GM21423 (cell line): ENCODE results near the gene KIF5C.
"Not testable (repeated sequence)": the region's sequence is repeated elsewhere in the genome, so short reads cannot be mapped to it uniquely, and the experiment has no call there.

Experiments
- ATAC-seq: cut with Tn5 transposase; IDR thresholded peaks from one replicate; pipeline ENCODE4 v1.9.1; 2021; ENCODE audit warnings: mild to moderate bottlenecking, moderate library complexity; ENCODE audit not compliant: unreplicated experiment

The KIF5C gene

DNA sequence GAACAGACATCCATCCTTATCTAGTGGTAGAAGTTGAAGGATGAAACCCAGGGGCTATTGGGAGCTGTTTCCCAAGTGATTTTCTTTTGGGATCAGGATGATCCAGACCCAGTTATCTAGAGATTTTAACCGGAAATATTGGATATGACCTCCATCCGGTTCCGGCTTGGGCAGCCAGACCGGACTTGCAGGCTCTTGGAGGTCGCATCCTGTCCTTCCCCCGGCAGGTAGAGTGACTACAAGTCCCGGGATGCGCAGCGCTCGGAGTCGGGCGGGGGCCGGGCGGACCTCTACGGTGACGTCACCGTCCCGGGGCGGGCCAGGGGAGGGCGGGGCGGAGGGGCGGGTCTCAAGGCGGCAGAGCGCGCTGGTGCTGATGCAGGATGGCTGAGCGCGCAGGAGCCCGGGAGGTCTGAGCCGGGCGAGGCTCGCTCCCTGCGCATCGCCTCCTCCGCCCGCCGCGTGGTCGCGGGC is at the start of gene KIF5C:
KIF5C (plus strand) TSS at position 360 of the 474 bp plus-strand sequence. CDS start 391 bp downstream, outside the sequence.
- peak; percentile 95 for ATAC-seq

DNA sequence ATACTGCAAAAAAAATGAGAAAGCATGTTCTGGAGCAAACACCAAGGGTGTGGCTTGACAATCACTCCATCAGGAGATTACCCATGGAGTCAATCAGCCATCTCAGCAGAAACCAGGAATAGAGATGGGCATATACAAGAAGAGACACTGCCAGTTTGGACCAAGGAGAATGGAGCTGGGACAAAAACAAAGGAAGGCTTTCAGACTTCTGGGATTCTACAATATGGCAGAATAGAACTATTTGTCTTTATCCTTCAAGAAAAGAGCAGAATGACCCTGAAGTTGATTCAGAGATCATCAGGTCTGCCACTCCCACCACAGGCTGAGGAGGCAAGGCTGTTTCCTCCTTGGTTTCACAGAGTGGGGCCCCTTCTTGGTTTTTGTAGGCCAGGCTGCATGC is 48.2 kb upstream of the KIF5C start:
- no peak for ATAC-seq

DNA sequence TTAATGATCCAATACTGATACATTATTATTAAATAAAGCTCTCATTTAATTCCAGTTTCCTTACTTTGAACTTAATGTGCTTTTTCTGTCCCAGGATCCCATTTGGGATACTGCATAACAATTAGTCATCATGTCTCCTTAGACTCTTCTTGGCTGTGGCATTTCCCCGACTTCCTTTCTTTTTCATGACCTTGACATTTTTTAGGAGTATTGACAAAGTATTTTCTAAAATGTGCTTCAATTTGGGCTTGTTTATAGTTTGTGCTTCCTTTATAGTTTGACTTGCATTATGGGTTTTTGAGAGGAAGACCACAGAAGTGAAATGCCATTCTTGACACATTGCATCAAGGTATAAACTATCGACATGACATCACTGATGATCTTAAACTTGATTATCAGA is 46.1 kb upstream of the KIF5C start:
- ATAC-seq = no peak

DNA sequence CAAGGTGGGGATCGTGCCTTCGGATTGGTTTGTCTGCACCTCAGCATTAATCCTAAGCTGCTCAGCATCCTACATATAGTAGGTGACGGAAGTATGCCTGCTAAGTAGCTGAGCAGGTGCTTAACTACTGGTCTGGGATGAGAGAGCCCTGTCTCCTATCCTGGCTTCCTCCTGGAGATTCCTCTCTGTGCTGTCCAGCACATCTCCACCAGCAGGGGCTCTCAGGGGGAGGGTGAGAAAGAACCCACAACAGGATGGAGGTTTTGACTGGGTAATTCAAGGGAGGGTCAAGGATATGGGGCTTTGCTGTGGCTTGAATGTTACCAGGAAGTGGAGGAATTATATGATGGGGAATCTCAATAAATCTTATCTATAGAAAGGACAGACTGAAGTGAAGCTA is 45.4 kb upstream of the KIF5C start:
- ATAC-seq = no peak

DNA sequence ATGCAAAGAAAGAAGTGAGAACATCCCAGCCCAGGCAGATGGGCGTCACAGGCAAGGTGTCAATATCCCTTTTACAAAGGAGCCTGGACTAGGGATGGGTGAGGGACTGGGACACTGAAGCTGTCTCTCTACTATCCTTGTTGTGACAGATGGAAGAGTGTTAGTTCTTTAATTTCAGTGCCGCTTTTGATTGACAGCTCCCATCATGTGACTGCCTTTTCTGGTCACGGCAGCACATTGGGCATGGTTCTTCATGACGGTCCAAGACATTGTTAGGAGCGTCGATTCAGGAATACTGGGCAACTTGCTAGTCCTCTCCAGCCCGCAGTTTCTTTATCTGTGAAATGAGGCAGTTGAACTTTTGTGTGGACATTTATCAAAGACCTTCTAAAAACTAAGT is 42.4 kb upstream of the KIF5C start:
- ATAC-seq = no peak

DNA sequence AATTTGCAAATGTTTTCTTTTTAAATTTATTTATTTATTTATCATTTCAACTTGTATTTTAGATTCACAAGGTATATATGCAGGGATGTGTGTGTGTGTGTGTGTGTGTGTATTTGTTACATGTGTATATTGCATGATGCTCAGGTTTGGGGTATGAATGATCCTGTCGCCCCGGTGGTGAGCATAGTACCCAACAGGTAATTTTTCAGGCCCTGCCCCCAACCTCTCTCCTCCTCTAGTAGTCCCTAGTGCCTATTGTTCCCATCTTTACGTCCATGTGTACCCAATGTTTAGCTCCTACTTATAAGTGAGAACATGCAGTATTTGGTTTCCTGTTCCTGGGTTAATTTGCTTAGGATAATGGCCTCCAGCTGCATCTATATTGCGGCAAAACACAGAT is 33.0 kb upstream of the KIF5C start:
- ATAC-seq = no peak

DNA sequence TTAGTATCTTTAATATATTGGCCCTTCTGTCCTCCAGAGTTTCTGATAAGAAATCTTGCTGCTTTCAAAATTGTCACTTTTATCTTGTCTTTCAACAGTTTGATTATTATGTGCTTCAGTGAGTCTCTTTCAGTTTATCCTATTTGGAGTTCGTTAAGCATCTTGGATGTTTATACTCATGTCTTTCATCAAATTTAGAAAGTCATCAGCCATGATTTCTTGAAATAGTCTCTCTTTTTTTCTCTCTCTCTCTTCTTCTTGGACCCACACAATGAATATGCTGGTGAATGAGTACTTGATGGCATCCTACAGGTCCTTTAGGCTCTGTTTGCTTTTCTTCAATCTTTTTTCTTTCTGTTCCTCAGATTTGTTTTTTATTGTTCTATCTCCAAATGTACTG is 26.9 kb upstream of the KIF5C start:
- ATAC-seq = no peak

DNA sequence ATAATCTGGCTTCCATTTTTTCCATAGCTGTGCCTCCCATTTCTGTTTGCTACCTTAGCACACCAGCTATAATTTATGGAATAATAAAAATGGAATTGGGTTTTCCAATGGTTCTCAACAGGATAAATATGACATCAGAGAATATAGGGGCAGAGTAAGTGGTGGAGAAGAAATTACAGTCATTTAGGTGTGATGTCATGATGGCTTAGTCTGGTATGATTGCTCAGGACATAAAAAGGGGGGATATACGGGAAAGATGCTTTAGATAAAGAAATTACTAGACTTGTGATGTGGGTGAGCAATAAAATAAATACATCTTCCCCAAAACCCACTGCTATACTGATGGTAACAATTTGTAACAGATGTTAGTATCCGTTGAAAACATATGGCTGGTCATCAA is 21.6 kb upstream of the KIF5C start:
- ATAC-seq = no peak

DNA sequence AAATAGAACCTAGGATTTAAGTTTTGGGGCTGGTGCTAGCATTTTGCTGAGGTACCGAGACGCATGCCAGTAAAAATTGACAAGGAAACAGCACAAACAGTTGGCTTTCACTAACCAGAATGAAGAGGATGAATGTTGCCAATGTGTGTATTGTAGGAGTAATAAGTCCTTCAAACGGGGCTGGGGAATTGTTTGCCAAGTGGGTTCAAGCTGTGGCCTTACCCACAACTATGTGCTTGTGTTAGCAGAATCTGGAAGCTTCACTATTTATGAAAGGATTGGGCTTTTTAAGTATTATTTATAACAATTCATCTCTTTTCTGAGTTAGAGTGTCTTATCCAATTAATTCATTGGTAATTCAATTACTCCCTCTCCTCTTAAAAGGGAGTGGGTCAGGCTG is 15.0 kb upstream of the KIF5C start:
- ATAC-seq = no peak

DNA sequence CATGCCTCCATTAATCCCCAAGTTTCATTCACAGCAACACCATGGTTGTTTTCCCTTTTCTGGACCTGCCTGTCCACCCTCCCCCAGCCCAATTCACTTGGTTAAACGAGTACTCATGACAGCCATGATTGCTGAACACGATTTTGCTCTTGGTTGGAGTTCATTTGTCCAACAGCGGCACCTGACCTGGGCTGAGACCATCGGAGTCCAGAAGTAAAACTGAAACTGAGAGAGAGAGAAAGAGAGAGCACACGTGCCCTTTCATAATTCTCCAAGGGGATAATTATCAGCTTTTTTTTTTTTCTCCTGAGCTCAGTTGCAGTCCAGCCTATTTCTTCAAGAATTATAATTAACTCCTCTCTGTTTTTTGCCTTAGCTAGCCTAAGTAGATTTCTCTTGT is 13.7 kb upstream of the KIF5C start:
- ATAC-seq = no peak

DNA sequence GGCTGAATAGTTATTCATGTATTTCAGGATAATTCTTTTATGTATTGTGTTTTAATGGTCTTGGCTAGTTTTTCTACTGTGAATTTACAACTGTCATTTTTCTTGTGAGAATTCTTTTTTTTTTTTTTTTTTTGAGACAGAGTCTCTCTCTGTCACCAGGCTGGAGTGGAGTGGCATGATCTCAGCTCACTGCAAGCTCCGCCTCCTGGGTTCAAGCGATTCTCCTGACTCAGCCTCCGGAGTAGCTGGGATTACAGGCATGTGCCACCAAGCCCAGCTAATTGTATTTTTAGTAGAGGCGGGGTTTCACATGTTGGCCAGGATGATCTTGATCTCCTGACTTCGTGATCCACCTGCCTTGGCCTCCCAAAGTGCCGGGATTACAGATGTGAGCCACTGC is 12.5 kb upstream of the KIF5C start:
- ATAC-seq = not testable (repeated sequence)

DNA sequence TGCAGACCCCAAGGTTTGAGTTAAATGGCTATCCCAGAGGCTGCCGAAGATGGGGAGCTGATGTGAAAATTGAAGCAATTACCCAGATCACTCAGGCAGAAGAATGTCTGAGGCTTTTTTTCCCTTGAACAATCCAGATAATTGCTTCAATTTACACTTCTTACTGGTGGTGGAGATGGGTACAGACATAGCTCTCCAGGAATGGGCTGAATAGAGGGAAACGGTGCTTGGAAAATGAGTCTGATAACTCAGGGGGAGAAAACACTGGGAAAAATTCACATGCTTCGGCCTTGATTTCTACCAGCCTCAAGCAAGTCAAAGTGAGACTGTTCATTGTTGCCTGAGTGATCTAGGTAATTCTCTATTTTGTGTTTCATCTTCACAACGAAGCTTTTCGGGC is 9.5 kb upstream of the KIF5C start:
- no peak for ATAC-seq

DNA sequence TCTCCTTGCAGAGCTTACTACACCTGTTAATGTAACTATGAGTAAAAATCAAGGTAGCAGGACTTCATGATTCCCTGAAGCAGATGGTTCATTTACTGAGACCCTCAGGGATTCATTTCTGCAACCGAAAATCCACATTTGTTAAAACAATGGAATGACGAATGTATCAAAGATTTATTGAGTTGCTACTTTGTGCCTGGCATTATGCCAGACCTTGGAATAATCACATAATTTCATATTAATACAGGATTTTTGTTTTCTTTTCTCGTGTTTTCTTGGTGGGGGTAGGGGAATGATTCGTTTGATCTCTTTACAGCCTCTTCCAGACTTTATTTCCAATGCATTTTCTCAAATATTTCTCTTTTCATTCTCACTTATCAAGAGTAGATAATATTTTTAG is 8.9 kb upstream of the KIF5C start:
- no peak for ATAC-seq

DNA sequence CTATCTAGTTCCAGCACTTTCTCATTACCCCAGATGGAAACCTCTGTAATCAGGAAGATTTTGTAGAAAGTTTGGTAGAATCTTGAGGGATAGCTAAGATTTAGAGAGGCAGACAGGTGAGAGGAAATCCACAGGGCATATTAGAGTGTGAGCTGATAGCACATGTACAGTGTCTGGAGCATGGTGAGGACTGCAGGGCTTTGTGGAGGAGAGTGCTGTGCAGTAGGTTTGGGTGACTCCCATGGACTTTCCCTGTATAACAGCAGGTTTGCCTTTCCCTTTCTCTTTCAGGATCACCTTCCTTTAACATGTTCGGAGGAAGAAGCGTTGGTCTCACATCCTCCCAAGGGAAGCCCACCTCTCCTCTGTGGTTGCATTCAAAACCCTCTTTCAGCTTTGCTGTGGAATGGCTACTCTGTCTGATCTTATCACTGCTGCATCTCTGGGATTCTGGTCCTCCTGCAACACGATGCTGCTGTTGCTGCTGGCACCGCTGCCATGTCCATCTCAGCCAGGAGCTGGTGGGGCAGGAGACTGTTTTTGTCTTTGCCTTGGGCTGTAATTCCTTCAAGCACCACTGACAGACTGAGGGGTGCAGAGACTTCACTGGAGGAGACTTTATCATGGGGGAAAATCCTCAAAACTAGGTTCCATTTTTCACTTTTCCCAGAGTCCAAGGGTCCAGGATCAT is 7.8 kb upstream of the KIF5C start:
- ATAC-seq = no peak

DNA sequence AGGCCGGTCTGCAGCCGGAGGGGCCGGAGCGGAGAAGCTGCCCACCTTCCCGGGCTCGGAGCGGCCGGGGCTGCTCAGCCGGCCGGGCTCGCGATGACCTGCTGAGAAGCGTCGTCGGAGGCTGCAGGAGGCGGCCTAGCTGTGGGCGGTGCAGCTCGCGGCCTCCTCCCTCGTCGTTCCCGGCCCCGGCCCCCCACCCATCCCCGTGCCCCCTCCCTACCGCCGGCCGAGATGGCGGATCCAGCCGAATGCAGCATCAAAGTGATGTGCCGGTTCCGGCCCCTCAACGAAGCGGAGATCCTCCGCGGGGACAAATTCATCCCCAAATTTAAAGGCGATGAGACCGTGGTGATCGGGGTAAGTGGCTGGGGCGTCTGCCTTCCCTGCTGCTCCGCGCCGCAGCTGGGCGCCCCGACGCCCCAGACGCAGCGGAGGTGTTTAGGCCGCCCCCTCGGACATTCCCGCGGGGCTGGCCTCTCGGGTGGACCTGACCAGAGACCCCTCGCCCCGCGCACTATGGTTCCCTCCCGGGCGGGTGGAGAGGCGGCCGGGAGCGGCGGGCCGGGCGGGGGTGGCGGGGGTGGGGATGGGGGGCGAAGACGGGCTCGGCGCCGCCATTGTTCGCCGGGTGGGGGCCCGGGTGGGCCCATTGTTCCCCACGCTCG is 492 bp downstream of the KIF5C start:
- peak; percentile 23 for ATAC-seq

DNA sequence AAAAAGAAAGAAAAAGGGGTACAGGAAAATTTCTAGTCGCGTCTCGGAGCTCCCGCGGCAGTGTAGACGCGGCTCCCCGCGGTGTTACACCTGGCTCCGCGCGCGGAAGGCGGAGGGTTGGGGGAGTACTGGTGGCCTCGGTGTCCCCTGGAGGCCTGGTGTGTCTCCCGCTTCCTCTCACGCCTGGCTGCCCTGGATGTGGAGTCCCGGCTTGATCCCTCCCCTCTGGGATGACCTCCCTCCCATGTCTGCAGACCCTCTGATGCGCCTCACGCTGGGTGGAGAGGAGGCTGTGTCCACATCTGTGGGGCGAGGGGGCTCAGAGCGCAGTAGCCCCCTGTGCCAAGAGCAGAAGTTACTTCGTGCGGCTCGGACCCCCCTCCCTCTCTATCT is 1.2 kb downstream of the KIF5C start:
- no peak for ATAC-seq

DNA sequence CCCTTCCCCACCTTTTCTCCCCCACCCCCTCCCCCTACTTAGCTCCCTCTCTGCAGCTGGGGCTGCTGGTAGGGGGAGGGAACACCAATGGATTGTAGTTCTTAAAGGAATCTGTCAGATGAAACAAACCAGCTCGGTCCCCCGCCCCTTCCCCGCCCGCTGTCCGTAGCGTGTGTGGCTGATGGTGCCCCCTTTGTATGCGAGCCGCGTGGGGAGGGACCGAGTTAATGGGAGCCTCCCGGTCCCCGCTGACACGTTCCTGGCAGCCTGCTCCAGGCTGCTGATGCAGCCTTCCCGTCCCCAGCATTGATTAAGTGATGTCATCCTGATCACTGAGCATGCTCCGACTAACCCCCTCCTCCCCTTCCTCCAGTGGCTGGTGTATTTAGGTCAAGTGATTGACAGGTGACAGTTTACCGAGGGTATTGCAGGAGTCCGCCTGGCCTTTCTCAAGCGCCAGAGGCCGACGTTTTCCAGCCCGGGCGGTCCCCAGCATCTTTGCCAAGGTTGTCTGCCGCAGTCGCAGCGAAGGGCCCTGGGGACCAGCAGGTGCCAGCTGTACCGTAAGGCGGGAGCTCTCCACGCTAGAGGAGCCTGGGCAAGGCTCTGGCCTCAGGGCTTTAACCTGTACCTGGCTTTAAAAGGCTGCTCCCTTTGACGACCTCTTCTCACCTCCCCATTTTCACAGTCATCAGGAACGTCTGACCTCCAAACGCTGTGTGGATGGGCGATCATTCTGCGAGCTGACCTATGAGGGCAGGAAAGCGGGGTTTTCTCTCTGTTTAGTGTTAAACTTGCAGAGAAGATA is 1.8 kb downstream of the KIF5C start:
- peak; percentile 33 for ATAC-seq

DNA sequence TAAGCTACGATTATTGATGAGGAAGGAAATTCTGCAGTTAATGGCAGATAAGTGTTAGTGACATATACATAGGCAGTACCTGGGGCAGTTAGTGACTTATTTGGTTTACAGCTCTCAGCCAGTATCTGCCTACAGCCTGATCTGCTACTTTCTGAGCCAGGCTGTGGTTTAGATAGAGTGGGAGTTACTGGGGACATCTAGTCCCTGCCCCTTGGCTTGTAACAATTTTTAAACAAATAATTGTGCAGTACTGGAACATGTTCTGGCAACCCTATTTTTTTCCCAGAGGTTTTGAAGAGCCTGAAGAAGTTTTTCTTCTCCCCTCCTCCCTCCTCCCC is 2.3 kb downstream of the KIF5C start:
- no peak for ATAC-seq

DNA sequence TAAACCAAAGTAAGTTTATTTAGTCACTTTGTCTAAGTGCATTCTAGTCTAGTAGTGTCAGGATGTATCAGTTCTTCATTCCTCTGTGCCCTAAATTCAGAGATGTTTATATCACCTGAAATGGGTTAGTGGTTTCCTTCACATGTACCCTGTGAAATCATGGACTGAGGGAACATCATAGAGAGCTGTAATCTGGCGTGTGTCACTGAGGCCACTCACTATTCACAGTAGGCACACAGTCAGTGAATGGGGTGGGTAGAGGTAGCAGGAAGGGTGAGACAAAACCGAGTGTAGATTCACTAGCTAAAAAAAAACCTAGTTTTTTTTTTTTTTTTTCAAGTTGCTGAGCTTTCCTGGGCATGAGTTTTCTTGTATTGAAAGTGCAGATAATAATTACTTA is 5.6 kb downstream of the KIF5C start:
- no peak for ATAC-seq

DNA sequence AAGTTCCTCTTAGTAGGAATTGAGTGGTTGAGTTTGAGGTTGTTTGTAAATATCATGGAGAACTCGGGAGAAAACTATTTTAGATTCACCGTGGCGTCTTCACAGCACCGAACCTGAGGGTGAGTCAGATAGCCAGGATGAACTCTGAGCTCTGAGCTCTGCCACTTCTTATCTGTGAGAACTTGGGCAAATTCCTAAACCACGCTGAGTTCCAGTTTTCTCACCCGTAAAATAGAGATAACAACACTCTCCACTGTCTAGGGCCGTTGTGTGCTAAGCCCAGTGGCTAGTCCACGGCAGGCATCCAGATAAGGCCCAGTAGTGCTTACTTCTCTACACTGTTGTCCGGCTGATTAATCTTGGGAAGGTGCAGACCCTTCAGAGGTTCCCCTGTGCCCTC is 7.0 kb downstream of the KIF5C start:
- ATAC-seq = no peak

DNA sequence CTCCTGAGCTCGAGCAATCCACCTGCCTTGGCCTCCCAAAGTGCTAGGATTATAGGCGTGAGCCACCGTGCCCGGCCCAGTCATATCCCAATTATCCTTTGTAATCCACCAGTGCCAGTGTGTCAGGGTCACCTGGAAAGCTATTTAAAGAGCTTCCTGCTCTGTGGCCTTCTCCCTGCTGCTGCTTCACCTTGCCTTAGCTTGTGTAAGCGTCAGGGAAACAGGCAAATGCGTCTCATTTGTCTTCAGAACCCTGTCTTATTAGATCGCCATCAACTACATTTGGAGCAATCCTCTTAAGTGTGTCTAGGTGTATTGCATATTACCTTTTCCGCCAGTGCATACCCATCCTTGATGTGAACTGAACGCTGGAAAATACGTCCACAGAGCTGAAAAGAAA is 10.2 kb downstream of the KIF5C start:
- ATAC-seq = no peak

DNA sequence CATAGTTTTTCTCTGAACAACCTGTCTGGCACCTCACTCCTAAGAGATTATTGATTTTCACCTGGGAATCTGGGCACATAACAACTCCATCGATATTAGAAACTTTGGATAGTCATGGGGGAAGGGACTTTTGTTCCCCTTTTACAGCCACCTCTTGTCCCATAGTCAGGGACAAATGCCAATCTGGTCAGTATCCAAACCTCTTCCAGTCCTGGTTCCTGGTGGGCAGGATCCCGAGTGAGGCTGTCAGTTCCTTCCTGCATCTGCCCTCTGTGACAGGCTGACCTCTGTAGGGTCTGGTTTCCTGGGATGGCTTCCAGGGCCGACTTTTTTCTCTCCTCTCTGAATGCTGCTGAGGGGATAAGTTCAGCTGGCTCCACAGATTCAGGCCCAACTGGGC is 11.0 kb downstream of the KIF5C start:
- no peak for ATAC-seq
